Medulla oblongata (tissue), 1 donor: Measurements from ENCODE around the gene RNF115.
"Not testable (repeated sequence)": the region's sequence is repeated elsewhere in the genome, so short reads cannot be mapped to it uniquely, and the experiment has no call there.

Experiments used
- DNase-seq: peaks from one replicate; pipeline ENCODE4 v3.0.0-alpha.2; 2015; ENCODE audit errors: extremely low spot score

Gene RNF115

DNA sequence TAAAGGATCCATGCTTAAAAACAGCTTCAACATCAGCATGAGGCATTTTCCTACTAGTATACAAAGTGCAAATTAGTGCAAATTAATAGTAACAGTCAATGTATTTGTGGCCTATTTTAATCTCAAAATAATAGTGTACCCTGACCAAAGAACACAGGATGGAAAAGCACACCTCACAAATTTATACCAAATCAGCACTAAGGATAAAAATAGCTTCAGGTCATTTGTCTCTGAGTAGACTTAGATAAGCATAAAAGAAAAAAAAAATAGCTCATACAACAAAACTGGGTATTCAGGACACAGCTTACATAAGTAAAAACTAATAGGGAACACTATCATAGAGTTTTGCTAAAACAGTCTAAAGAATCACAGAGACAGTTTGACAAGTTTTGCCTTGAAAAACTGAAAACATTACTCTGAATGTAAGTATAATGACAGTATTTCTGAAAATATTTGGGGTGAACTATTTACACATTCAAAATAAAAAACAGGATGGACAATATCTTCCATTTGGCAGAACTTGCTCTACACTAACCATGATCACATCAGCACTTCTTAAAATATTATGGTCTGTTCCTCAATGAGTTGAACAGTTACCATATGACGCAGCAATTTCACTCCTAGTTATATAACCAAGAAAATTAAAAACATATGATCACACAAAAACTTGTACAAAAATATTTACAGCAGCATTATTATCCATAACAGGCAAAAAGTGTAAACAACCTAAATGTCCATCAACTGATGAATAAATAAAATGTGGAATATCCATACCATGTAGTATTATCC, 46.3 kb downstream of the RNF115 start:
- no peak for DNase-seq

DNA sequence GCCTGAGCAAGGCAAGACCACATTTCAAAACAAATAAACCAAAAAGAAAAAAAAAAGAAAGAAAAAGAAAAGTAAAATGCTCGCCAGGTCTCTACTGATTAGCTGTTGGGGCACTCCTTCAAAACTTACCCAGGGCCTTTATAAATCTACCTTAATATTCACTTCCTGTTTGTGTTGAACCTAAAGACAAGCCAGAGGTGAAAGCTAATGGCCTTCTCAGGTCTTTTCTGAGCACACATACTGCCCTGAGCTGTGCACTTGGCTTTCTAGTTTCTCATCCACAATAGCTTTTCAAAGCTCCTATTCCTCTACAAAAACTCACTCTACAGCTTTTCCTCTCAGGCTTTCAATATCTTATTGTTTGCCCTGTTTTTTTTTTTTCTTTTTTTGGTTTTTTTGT, 50.5 kb downstream of the RNF115 start:
- no peak for DNase-seq

GRCh38 chr1:145771056-145771455, 52.8 kb downstream of the RNF115 start:
- no peak for DNase-seq

GRCh38 chr1:145768004-145768403, 55.9 kb downstream of the RNF115 start:
- not testable (repeated sequence) for DNase-seq

DNA sequence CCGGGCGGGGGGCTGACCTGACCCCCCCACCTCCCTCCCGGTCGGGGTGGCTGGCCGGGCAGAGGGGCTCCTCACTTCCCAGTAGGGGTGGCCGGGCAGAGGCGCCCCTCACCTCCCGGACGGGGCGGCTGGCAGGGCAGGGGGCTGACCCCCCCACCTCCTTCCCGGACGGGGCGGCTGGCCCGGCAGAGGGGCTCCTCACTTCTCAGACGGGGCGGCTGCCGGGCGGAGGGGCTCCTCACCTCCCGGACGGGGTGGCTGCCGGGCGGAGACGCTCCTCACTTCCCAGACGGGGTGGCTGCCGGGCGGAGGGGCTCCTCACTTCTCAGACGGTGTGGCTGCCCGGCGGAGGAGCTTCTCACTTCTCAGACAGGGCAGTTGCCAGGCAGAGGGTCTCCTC, 57.0 kb downstream of the RNF115 start:
- not testable (repeated sequence) for DNase-seq

DNA sequence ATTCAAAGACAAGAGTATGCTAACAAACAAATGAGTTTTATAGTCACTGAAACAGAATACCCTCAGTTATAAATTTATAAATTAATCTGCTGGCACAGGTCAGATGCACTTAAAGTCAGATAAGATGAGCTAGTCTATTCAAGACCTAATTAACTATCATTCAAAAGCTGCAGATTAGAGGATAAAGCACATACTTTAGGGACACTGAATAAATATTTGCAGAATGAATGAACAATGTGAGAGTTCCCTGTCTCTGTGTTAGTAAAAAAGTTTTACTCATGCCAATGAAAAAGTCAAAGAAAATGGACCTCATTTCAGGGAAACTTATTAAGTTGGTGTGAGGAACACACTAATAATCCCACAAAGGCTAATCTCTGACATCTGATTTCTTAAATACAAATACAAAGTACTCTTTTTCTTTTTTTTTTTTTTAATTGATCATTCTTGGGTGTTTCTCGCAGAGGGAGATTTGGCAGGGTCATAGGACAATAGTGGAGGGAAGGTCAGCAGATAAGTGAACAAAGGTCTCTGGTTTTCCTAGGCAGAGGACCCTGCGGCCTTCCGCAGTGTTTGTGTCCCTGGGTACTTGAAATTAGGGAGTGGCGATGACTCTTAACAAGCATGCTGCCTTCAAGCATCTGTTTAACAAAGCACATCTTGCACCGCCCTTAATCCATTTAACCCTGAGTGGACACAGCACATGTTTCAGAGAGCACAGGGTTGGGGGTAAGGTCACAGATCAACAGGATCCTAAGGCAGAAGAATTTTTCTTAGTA, 58.1 kb downstream of the RNF115 start:
- DNase-seq = not testable (repeated sequence)

- not testable (repeated sequence) for DNase-seq
Measured at GRCh38 chr1:145765127-145765526, 58.8 kb downstream of the RNF115 start.

DNA sequence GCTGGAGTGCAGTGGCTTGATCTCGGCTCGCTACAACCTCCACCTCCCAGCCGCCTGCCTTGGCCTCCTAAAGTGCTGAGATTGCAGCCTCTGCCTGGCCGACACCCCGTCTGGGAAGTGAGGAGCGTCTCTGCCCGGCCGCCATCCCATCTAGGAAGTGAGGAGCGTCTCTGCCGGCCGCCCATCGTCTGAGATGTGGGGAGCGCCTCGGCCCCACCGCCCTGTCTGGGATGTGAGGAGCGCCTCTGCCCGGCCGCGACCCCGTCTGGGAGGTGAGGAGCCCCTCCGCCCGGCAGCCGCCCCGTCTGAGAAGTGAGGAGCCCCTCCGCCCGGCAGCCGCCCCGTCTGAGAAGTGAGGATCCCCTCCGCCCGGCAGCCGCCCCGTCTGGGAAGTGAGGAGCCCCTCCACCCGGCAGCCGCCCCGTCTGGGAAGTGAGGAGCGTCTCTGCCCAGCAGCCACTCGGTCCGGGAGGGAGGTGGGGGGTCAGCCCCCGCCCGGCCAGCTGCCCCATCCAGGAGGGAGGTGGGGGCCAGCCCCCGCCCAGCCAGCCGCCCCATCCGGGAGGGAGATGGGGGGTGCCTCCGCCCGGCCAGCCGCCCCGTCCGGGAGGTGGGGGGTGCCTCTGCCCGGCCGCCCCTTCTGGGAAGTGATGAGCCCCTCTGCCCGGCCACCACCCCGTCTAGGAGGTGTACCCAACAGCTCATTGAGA, 59.5 kb downstream of the RNF115 start:
- DNase-seq = not testable (repeated sequence)

- DNase-seq = not testable (repeated sequence)
Measured at GRCh38 chr1:145762001-145762400, 61.9 kb downstream of the RNF115 start.

- not testable (repeated sequence) for DNase-seq
Measured at GRCh38 chr1:145761498-145761897, 62.4 kb downstream of the RNF115 start.

GRCh38 chr1:145760395-145760949, 63.4 kb downstream of the RNF115 start:
- not testable (repeated sequence) for DNase-seq

GRCh38 chr1:145759721-145760120, 64.2 kb downstream of the RNF115 start:
- DNase-seq = no peak

GRCh38 chr1:145758575-145758974, 65.3 kb downstream of the RNF115 start:
- no peak for DNase-seq

DNA sequence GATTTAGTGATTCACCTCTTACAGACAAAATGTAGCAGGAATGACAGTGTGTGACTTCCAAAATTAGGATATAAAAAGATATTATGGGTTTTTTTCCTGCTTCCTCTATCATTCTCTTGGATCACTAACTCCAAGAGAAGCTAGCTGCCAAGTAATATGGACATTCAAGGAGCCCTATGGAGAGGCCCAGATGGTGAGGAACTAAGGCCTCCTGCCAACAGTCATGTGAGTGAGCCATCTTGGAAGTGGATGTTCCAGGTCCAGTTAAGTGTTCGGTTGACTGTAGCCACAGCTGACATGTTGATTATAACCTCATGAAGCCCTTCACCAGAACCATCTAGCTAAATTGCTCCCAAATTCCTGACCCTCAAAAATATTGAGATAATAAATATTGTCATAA, 65.8 kb downstream of the RNF115 start:
- no peak for DNase-seq

DNA sequence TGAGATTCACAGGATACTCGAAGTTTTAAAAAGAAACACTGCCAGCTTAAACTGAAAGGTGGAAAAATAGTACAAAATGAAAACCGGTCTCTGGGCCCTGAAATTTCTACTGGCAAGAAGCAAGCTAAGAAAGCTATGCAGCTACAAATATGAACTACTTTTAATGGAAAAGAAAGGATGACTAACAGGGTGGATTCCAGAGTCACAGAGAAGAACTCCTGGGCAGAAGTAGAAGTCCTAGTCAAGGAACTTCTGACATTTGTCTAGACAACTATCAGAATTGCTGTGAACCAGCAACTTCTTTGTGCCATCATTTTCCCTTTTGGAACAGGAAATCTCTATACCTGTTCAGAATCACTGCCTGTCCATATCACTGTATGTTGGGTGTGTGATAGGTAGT, 66.5 kb downstream of the RNF115 start:
- DNase-seq = no peak

- DNase-seq = peak; percentile 65
Measured at GRCh38 chr1:145751491-145752037, 72.3 kb downstream of the RNF115 start.

DNA sequence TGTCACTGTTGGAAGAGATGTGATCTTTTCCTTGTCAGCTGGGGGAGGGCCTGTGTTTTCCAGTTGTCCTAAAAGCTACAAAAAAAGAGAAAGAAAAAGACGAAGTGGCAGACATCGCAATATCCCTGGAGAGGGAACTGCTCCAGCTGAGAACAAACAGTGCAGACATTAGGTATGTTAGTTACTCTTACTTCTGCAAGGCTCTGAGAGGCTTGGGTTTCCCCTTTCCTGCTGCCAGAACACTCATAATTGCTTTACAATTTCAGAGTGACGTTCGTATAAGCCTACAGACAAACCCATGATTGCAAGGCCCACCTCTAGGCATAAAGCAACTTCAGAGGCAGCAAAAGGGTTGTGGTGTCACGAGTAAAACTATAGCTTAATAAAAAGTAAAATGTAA, 73.5 kb downstream of the RNF115 start:
- DNase-seq = no peak

GRCh38 chr1:145747398-145748247, 76.3 kb downstream of the RNF115 start:
- no peak for DNase-seq

DNA sequence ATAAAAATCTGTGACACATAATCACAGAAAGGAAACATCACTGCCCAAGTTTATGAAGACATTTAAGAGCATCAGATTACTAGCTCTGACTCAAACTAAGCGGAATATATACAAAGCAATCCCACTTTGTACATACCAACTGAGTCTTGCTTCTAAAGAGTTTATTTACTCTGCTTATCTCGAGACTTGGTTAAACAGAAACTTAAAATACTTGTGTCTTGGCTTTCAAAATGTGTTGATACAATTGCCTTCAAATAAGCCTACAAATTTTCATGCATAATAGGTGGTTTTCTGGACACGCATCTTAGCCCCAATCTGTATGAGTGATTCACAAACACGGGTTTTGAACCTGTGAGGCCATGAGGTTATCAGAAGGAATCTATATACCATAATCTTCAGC, 83.6 kb downstream of the RNF115 start:
- DNase-seq = no peak

- DNase-seq = no peak
Measured at GRCh38 chr1:145736191-145736590, 87.7 kb downstream of the RNF115 start.

GRCh38 chr1:145730900-145731299, 93.0 kb downstream of the RNF115 start:
- no peak for DNase-seq
